Pancreas (tissue), 10 donors: ENCODE data around the gene ZNF630. TPM values are rescaled to one million over a fixed set of nuclear protein-coding genes. Genes with fewer than 3 reads are reported as not detected.

Experiments
- ATAC-seq, 4 donors: fragments of 200-7000 bp; cut with Tn5 transposase; one replicate each; pipeline versions ENCODE4 v1.8.0 to v1.9.1; 2020; ENCODE audit warnings: mild to moderate bottlenecking in 4 of 4, moderate library complexity in 4 of 4
- DNase-seq, 6 donors: peaks; one replicate each; pipeline ENCODE4 v3.0.0-alpha.2; 2020
- FAIRE-seq: peaks from 2 replicates; lab custom pipeline; 2012; peaks lifted over from hg19 to GRCh38; lab: Jason Lieb, UNC
- H3K27ac ChIP-seq, 4 donors: fragments of 200-600 bp; sonication (generic); 1 replicate in 3 of 4; 2 replicates in 1 of 4; pipeline versions ENCODE4 v1.5.0 to v1.8.0; 2020
- H3K27me3 ChIP-seq, 4 donors: fragments of 200-600 bp; one replicate each; pipeline ENCODE4 v1.8.0; 2021
- H3K36me3 ChIP-seq, 3 donors: fragments of 200-600 bp; sonication (generic) in 1 of 3; one replicate each; pipeline versions ENCODE4 v1.5.0 to v1.8.0; 2020 to 2021
- H3K4me1 ChIP-seq, 3 donors: fragments of 200-600 bp; one replicate each; pipeline ENCODE4 v1.8.0; 2021
- H3K4me3 ChIP-seq, 4 donors: fragments of 200-600 bp; sonication (generic) in 2 of 4; one replicate each; pipeline versions ENCODE4 v1.5.0 to v1.8.0; 2020 to 2021
- H3K9me3 ChIP-seq, 4 donors: fragments of 200-600 bp; one replicate each; pipeline ENCODE4 v1.8.0; 2021
- CTCF ChIP-seq, 4 donors: fragments of 200-600 bp; sonication (generic) in 3 of 4; IDR thresholded peaks; one replicate each; pipeline versions ENCODE4 v1.5.0 to v1.8.0; 2021; ENCODE audit warnings: antibody characterized with exemption in 4 of 4
- WGBS, 2 donors: extraction: QIAGEN DNeasy Blood & Tissue Kit; methylation state at CpG; one replicate each; pipeline ENCODE4 v1.1.7; 2013; 5-methylcytosine and 5-hydroxymethylcytosine counted together
- intact Hi-C, 3 donors: fragments of 100-400 bp; cut with DNase I; formaldehyde crosslinking; loops; one replicate each; pipeline versions ENCODE4 v1.11.1 to v1.14.2; 2022
- polyA plus RNA-seq, 2 donors: library from polyadenylated mRNA; stranded (reverse); fragments of 200-250 nt; gene quantifications; one replicate each; pipeline ENCODE4 v1.2.3, GENCODE V29; 2013
- total RNA-seq, 6 donors: library from RNA; stranded (reverse); fragmentation: NEBNext Ultra II Directional in 4 of 6; extraction: Animal tissue kit (Norgen Biotek cat#: 25700) in 4 of 6; gene quantifications; one replicate each; pipeline versions ENCODE4 v1.2.1 to v1.2.4, GENCODE V29; 2021 to 2023
- donor health status: healthy with polysubstance abuse.
- donor health status: DM: no; HTN: no; CAD: no; lungs with moderate emphysema.
- donor health status: DM: no; HTN: no; CAD: no.
- donor health status: control.
- donor health status: control.
- donor health status: Bipolar disorder and iron deficiency.
- donor health status: DM: yes; HTN: yes; CAD: no.
- donor health status: DM: no; HTN: no; CAD: no.
- donor health status: DM: no; HTN: no; CAD: no.
- donor health status: DM: yes; HTN: yes; CAD: no.

Gene ZNF630
- total and polyA plus RNA-seq, 8 donors: 1.3 to 2.9 (median 1.4) TPM

GRCh38 chrX:48090123-48090522 lies 18.7 kb upstream of the ZNF630 start:
- TF ChIP-seq CTCF (IDR thresholded peaks at IDR 0.05): no peak
- ATAC-seq (no peak), FAIRE-seq (no peak), DNase-seq (no peak)
- no peaks in the 10 kb centered on the region for H3K4me1 ChIP-seq
- WGBS, 2 donors: 47 to 60% methylated on average over 5 of the region's 5 CpGs
- H3K9me3 ChIP-seq: no peaks in the 10 kb centered on the region
- H3K27ac ChIP-seq: no peak overlapping the region
- intact Hi-C loops: no loop called here
- H3K27me3 ChIP-seq: peaks cover 0 to 10% (median 0%) of the 10 kb centered on the region in 4 donors
- no peaks in the 10 kb centered on the region for H3K36me3 ChIP-seq
- H3K4me3 ChIP-seq: no peak overlapping the region

- Histone ChIP-seq H3K27me3 (peaks cover 0 to 3% (median 0%) of the 10 kb centered on the region in 4 donors), H3K36me3 (no peaks in the 10 kb centered on the region), H3K27ac (peak overlapping the region in 1 of 4 donors; percentile 22), H3K4me3 (no peak overlapping the region), H3K9me3 (no peaks in the 10 kb centered on the region), H3K4me1 (no peaks in the 10 kb centered on the region)
- ATAC-seq: peak in 3 of 4 donors; percentile 61 to 68 (median 63)
- intact Hi-C loops: no loop called here
- no peak for FAIRE-seq
- DNase-seq: no peak
- no peak for TF ChIP-seq CTCF (IDR thresholded peaks at IDR 0.05)
Measured at GRCh38 chrX:48086082-48086481, 14.6 kb upstream of the ZNF630 start.

- no peaks in the 10 kb centered on the region for H3K36me3 ChIP-seq
- no peak for ATAC-seq
- 69 to 79% methylated on average over 5 of the region's 5 CpGs for WGBS, 2 donors
Measured at GRCh38 chrX:48083706-48084105, 12.3 kb upstream of the ZNF630 start.

GRCh38 chrX:48083212-48083611 lies 11.8 kb upstream of the ZNF630 start:
- intact Hi-C loops: no loop called here
- peak in 3 of 4 donors; percentile 15 to 40 (median 33) for TF ChIP-seq CTCF (IDR thresholded peaks at IDR 0.05)
- Histone ChIP-seq H3K27ac (no peak overlapping the region), H3K36me3 (no peaks in the 10 kb centered on the region), H3K9me3 (no peaks in the 10 kb centered on the region), H3K4me3 (no peak overlapping the region), H3K4me1 (no peaks in the 10 kb centered on the region), H3K27me3 (peaks cover 0 to 3% (median 0%) of the 10 kb centered on the region in 4 donors)
- peak; percentile 40 to 89 (median 84) for ATAC-seq
- whole genome bisulfite sequencing, 2 donors: 8 to 15% methylated on average over 9 of the region's 9 CpGs
- DNase-seq: peak in 2 of 6 donors; percentile 2 to 39
- FAIRE-seq: peak; percentile 20

More at GRCh38 chrX:48083706-48084105, 12.3 kb upstream of the ZNF630 start:
- Histone ChIP-seq H3K27me3 (peaks cover 0 to 3% (median 0%) of the 10 kb centered on the region in 4 donors), H3K9me3 (no peaks in the 10 kb centered on the region), H3K4me3 (no peak overlapping the region), H3K27ac (no peak overlapping the region), H3K4me1 (no peaks in the 10 kb centered on the region)
- FAIRE-seq (no peak), DNase-seq (no peak)
- no peak for TF ChIP-seq CTCF (IDR thresholded peaks at IDR 0.05)
- intact Hi-C loops: no loop called here

GRCh38 chrX:48076343-48076742 lies 4.9 kb upstream of the ZNF630 start:
- WGBS, 2 donors: 44 to 89% methylated on average over 2 of the region's 2 CpGs
- no peak for FAIRE-seq
- no peak for TF ChIP-seq CTCF (IDR thresholded peaks at IDR 0.05)

More at GRCh38 chrX:48076343-48076742, 4.9 kb upstream of the ZNF630 start:
- Histone ChIP-seq H3K9me3 (no peaks in the 10 kb centered on the region), H3K27me3 (peaks cover 0 to 2% (median 0%) of the 10 kb centered on the region in 4 donors), H3K36me3 (no peaks in the 10 kb centered on the region), H3K4me1 (no peaks in the 10 kb centered on the region), H3K4me3 (no peak overlapping the region), H3K27ac (no peak overlapping the region)
- ATAC-seq: no peak
- no peak for DNase-seq
- intact Hi-C loops: no loop called here
